Esophagus mucosa (tissue), 1 donor: ENCODE results near the gene ZCWPW1. TPM values are rescaled to one million over a fixed set of nuclear protein-coding genes. Genes with fewer than 3 reads are reported as not detected.
"Not testable (repeated sequence)": the region's sequence is repeated elsewhere in the genome, so short reads cannot be mapped to it uniquely, and the experiment has no call there.

Experiments used
- ATAC-seq: fragments of 200-7000 bp; cut with Tn5 transposase; one replicate; pipeline ENCODE4 v1.9.1; 2020
- total RNA-seq: library from RNA; stranded (reverse); gene quantifications from one replicate; pipeline ENCODE4 v1.2.4, GENCODE V29; 2023
- donor health status: DM: yes; HTN: yes; CAD: no.

The ZCWPW1 gene
- total RNA-seq, 1 donor from 2014 or later: 1.4 TPM

DNA sequence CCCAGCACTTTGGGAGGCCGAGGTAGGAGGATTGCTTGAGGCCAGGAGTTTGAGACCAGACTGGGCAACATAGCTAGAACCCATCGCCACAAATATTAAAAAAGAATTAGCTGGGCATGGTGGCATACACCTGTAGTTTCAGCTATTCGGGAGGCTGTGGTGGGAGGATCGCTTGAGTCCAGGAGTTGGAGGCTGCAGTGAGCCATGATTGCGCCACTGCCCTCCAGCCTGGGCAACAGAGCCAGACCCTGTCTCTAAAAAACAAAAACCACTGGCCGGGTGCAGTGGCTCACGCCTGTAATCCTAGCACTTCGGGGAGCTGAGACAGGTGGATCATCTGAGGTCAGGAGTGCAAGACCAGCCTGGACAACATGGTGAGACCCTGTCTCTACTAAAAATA is 25.4 kb upstream of the ZCWPW1 start:
- not testable (repeated sequence) for ATAC-seq

DNA sequence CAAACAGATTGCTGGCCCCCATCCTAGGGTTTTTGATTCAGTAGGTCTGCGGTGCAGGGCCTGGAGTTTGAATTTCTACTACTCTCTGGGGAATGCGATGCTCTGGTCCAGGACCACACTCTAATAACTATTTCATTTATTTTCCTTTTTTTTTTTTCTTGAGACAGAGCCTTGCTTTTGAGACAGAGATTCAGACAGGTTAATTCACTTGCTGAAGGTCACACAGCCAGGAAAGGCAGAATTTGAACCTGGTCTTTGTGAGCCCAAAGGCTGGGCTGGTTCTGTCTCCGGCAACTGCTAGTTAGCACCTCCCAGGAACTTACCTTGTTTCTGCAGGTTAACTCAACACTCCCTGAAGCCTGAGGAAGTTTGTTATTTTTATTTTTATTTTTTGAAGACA is 24.0 kb upstream of the ZCWPW1 start:
- no peak for ATAC-seq

DNA sequence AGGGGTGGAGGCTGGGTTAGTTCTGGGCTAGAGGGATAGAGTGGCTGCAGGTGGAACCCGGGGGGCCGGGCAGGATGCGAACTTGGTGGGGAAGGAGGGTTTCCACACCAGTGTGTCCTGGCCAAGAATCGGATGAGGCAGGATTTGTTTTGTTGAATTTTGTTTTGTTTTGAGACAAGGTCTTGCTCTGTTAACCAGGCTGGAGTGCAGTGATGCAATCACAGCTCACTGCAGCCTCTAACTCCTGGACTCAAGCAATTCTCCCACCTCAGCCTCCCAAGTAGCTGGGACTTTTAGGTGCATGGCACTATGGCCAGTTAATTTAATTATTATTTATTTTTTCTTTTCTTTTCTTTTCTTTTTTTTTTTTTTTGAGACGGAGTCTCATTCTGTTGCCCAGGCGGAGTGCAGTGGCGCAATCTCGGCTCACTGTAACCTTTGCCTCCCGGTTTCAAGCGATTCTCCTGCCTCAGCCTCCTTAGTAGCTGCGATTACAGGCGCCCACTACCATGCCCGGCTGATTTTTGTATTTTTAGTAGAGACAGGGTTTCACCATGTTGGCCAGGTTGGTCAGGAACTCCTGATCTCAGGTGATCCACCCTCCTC is 20.8 kb upstream of the ZCWPW1 start:
- ATAC-seq: no peak

DNA sequence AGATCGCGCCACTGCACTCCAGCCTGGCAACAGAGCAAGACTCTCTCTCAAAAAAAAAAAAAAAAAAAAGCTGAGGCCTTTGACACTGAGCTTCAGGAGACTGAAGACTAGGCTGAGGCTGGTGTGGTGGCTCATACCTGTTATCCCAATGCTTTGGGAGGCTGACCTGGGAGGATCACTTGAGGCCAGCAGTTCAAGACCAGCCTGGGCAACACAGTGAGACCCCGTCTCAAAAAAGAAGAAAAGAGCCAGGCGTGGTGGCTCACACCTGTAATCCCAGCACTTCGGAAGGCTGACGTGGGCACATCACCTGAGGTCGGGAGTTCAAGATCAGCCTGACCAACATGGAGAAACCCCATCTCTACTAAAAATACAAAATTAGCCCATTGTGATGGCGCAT is 18.9 kb upstream of the ZCWPW1 start:
- ATAC-seq: not testable (repeated sequence)

DNA sequence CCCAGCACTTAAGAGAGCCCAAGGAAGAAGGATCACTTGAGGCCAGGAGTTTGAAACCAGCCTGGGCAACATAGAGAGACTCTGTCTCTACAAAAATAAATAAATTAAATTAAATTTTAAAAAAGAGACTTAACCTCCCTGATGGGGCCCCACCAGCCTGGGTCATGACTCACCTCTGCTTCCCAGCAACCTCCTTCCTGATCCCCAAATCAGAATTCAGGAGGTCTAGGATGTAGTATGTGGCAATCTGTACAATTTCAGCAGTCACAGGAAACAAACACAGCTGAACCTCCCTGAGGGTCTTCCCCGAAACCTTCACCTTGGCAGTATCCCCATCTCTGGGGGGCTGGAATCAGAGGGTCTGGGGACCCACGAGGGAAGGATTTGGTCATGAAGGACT is 17.5 kb upstream of the ZCWPW1 start:
- ATAC-seq: no peak

DNA sequence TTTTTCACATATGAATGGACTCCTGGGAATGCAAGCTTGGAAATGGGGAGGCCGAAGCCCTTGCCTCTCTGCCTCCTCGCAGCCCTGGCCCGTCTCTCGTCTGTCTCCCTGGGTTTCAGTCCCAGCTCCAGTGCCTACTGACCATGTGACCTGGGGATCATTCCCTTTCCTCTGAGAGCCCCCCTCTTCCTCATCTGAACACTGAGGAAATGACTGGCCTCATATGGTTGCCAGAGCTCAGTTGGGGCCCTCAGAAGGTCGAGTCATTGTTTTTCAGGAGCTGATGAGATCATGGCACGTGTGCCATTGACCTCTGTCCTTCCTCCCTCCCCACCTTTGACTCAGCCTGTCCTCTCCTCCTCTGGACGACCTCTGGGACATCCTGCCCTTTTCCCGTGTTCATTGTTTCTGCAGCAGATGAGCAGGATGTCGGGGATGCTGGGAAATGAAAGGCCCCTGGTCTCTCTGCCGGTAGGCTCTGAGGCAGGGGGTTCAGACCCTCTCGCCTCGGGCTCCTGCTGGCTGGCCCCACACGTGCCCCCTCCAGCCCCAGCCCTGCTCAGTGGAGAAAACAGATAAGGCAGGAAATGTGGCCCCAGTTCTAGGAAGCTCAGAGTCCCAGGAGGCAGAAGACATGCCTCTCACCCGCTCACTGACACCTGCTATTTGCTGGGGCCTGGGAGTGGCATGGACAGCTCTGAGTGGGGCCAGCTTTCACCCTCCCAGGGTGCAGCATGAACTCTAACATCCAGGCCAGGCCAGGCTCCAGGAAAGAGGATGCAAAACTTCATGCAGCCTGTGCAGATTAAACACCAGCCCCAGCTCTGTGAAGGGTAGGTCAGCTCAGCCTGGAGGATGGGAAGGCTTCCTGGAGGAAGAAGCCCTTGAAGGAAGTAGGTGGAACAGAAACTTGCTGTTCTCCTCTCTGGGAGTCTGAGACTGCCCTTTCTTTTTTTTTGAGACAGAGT is 16.1 kb upstream of the ZCWPW1 start:
- ATAC-seq: peak; percentile 63

DNA sequence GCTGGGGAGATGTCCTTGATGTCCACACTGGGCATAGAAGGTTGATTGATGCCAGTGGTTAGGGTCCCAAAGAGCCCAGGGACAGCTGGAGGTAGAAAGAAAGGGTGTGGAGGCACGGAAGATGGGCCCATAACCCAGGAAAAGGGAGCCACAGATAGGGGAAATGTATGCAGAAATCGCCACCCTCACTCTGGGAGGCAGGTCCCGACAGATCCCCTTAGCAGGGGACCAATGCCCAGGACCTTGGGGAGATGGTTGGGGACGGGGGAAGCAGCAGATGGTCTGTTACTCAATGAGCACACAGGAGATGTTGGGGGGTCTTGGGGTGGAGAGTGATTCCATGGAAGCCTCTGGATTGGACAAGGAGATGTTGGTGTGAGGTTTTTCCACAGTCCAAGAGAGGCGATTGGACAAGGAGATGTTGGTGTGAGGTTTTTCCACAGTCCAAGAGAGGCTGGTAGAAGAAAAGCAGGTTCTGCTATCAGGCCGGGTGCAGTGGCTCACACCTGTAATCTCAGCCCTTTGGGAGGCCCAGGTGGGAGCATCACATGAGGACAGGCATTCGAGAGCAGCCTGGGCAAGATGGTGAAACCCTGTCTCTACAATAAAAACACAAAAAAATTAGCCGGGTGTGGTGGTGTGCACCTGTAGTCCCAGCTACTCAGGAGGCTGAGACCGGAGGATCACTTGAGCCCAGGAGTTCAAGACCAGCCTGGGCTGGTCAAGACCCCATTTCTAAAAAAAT is 14.8 kb upstream of the ZCWPW1 start:
- ATAC-seq: no peak

DNA sequence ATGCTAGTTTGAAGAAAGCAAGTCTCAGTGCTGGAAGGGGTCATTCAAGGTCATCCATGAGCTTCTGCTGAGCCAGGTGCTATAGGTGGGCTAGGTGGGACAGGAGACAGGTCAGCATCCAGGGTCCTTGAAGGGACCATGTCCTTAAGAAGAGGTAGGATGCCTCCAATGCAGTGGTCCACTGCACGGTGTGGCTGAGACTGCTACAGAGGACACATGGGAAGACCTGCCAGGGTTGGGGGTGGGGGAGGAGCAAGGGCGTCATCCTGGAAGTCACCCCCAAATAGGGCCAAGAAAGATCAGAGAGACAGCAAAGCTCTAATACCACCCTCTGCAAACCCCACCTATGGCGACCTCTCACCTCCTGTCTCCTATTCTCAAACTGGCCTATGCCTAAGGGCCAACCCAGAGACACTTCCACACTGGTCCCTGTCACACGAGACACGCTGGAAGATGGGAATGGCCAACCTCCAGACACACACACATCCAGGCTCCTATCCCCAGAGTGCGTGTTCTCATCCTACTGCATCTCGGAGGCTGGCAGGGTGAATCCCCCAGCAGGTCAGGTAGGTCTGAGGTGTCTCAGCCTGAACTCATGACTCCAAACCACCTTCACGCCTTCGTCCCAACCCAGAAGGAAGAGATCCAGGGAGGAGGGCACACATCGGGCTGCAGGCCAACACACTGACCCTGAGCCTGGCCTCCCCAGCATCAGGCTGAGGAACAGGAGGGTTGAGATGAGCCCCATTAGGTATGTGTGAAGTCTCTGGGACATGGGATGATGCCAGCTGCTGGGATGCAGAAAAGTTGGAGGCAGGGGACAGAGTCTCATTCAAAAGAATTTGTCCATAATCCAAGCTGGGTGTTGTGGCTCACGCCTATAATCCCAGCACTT is 13.4 kb upstream of the ZCWPW1 start:
- ATAC-seq: no peak

DNA sequence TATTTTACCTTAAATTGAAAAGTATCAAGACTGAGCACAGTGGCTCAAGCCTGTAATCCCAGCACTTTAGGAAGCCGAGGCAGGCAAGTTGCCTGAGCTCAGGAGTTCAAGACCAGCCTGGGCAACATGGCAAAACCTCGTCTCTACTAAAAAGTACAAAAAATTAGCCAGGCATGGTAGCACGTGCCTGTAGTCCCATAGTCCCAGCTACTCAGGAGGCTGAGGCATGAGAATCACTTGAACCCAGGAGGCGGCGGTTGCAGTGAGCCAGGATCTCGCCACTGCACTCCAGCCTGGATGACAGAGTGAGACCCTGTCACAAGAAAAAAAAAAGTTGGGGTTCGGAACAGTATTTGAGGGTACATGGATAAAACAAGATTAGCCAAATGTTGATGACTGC is 10.7 kb upstream of the ZCWPW1 start:
- not testable (repeated sequence) for ATAC-seq

DNA sequence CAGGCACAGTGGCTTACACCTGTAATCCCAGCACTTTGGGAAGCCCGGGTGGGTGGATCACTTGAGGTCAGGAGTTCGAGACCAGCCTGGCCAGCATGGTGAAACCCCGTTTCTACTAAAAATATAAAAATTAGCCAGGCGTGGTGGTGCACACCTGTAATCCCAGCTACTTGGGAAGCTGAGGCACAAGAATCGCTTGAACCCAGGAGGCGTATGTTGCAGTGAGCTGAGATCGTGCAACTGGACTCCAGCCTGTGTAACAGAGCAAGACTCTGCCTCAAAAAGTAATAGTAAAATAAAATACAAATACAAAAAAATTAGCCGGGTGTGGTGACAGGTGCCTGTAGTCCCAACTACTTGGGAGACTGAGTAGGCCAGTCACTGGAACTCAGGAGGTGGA is 10.2 kb upstream of the ZCWPW1 start:
- not testable (repeated sequence) for ATAC-seq

DNA sequence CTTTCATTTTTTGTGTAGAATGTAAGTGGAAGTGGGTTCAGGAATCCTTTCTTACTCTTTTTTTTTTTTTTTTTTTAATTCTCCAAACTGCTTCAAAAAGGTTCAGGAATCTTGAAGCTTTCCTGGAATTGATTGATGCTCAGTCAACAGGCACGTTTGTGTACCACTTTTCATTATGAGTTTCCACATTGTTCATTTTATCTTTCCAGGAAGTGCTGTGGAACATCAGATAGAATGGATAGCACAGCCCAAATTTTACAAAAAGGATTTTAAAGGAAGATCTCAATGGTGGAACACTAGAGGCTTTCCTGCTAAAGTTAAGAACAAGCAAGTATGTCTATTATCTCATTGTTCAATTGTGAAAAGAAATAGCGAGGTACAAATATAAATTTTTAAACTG is 9.7 kb upstream of the ZCWPW1 start:
- no peak for ATAC-seq

DNA sequence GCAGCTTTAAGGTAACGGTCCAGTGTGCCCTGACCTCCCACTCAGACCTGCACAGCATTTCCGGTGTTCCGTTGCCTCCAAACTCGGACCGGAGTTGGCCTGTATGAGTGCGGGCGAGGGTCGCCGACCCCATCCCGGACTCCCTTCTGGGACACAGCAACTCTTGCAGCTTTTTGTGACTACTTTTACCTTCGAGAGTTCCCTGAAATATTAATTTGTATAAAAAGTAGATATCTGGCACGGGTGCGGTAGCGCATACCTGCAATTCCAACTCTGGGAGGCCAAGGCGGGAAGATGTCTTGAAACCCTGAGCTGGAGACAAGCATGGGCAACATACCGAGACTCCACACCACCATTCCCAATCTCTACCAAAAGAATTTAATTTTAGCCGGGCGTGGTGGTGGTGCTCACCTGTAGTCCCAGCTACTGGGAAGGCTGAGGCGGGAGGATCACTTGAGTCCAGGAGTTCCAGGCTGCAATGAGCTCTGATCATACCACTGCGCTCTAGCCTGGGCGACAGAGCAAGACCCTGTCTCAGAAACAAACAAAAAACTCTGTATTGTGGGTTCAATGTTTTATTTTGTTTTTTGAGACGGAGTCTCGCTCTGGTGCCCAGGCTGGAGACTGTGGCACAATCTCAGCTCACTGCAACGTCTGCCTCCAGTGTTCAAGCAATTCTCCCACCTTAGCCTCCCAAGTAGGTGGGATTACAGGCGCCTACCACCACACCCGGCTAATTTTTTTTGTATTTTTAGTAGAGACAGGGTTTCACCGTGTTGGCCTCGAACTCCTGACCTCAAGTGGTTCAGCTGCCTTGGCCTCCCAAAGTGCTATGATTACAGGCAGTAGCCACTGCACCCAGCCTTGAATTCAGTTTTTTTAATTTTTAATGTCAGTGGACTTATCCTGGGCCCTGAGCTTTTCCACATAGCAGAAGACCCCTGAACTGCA is 8.9 kb upstream of the ZCWPW1 start:
- ATAC-seq: no peak

DNA sequence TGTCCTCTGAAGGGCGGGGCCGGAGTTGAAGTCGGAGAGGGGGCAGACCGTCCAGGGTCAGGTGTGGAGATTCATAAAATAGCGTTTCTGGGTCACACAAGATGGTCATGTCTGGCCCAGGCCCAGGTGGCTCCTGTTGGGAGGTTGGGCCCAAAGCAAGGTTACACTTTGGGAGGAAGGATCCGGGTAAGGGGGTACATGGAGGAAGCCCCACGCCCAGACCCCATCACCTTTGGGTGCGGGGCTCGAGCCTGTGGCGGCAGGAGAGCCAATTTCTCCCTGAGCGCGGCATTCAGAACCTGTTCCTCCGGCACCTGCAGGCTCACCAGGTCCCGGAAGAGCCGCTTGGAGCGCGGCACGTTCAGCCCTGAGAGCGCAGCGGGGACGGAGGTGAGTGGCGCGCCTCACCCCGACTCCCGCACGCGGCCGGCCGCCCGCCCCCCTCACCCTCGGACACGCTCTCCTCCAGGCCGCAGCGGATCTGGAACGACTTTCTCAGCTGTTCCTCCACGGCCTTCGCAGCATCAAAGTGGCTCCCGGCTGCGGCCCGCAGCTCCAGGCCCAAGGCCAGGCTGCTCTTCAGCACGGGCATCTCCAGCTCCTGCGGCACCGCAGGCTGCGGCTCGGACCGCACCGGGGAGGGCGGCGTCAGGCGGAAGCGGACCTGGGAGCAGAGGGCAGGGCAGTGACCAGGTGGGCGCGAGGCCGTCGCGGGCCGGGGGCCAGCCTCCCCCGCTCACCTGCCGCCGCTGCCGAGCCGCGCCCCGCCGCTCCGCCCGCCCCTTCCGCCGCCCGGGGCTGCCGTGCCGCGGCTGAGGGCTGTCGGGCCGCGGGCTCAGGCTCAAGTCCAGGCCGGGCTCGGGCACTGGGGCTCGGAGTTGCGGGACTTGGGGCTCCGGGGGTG is 7.2 kb upstream of the ZCWPW1 start:
- peak; percentile 62 for ATAC-seq

DNA sequence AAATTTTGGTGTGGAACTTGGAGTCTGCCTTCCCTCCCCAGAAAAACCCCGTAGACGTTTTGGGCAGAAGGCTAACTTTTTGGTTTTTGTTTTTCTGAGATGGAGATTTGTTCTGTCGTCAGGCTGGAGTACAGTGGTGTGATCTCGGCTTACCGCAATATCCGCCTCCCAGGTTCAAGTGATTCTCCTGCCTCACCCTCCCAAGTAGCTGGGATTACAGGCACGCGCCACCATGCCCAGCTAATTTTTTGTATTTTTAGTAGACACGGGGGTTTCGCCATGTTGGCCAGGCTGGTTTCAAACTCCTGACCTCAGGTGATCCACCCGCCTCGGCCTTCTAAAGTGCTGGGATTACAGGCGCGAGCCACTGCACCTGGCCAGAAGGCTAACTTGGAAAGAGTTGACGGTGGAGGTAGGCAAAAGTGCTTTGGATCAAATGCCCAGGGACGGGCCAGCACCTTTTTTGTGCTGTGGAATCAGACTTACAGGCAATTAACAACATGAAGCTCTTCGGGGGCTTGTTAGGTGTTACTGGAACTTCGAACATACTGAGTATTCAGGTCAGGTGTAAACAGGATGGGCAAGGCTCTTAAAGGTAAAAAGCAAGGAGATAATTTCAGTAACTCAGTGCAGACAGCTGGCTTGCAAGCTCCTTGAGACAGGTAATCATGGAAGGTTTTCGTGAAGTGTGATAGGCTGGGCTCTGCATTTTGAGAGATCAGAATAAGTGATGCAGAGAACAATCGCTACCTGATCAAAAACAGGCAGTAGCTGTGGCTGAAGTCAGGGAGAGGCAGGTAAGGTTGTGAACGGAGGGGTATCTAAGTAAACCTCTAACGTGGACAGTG is 6.0 kb upstream of the ZCWPW1 start:
- ATAC-seq: no peak

DNA sequence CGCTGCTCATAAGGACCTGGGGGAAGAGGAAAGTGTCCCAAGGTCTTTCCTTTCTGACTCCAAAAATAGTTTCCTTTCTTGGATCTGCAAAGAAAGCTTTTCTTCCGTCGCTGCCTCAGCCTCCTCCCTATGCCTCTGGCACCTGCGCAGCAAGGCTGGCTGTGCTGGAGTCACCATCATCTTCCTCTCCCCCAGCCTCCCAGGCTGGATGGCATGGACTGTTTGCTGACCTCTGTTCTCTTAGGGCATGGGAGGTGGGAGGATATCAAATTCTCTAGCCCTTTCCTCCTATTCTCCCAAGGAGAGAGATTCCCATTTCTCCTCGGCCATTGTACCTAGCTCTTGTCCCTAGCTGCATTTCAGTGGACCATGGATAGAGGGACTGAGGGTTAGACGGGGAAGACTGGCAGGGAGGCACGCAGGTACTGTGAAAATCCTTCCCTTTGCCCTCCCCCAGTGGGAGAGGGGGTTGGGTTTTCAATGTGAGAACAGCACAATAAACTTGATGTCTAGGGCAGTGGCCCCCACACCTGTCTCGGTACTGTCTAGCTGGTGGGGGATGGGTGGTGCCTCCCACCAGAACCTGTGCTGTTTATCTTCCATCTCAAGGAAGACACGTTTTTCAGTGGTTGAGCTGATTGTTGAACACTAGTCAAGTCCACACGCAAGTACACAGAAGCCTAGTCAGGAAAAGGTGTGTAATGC is 5.2 kb upstream of the ZCWPW1 start:
- no peak for ATAC-seq

DNA sequence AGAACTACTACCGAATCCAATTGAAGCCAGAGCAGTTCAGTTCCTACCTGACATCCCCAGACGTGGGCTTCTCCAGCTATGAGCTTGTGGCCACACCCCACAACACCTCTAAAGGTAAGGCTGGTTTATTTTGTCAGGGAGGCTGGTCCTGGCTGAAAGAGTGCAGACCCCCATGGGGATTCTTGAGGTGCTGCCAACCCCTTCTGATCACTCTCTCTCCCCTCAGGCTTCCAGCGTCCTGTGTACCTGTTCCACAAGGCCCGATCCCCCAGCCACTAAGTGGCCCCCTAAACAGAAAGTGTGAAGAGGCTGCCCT is 4.7 kb upstream of the ZCWPW1 start:
- no peak for ATAC-seq

DNA sequence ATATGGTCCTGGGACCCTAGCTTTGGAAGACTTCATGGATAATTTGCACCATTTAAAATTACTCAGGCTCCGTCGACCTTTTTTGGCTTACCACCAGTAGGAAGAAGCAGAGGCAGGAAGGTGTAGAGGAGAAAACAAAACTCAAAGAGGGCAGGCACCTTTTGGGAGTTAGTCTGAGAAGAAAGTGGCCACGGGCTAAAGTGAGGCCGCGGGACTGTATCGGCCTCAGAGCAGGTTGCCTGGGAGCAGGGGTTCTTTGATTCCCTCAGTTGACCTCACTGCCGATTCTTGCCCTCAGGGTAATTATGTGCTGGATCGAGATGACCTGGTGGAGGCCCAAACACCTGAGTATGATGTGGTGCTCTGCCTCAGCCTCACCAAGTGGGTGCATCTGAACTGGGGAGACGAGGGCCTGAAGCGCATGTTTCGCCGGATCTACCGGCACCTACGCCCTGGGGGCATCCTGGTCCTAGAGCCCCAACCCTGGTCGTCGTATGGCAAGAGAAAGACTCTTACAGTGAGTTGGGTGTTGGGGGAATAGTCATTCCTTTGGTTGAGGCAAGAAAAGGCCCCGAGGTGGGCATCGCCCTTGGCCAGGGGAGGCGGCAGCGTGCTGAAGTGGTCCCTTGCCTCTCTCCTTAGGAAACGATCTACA is 4.2 kb upstream of the ZCWPW1 start:
- ATAC-seq: no peak

DNA sequence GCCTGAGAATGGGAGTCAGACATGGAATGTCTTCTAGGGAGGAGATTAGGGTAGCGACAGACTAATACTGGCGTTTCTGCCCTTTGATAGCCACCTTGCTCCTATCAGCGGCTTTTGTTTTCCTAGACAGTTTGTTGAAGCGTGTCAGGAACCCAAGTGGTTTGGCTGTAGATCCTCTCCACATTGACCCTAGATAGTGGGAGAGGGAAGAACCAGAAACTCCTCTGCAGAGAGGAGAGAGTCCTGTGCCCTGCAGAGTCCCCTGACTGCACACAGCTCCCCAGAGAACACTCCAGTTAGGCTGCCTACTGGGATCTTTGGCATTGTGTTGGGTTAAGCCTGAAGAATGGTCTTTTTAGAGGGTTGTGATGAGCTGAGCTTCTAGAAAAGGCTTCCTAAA is 3.5 kb upstream of the ZCWPW1 start:
- no peak for ATAC-seq
